Erythroblast (primary cell): ENCODE results near the gene TRAPPC12.

Experiments
- GATA1 ChIP-seq: IDR thresholded peaks from 2 replicates; pipeline ENCODE4 v1.6.1; 2011; ENCODE audit warnings: low read depth, mild to moderate bottlenecking, control low read depth, low read length, moderate library complexity
- POLR2A ChIP-seq: IDR thresholded peaks from 2 replicates; pipeline ENCODE4 v1.6.1; 2011; ENCODE audit warnings: mild to moderate bottlenecking, low read length

DNA sequence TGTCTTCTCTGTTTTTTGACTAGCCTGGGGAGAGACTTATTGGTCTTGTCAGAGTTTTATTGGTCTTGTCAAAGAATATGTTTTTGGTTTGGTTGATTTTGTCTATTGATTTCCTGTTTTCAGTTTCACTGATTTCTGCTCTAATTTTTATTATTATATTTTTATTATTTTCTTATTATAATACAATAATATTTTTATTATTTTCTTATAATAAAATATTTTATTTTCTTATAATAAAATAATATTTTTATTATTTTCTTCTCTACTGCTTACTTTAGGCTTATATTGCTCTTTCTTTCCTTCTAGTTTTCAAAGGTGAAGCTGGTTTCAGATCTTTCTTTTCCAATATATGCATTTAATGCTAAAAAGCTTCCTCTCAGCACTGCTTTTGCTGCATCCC, 62.0 kb downstream of the TRAPPC12 start:
- no peak for TF ChIP-seq POLR2A
- TF ChIP-seq GATA1 = no peak
